ENCODE data around the gene ALG10. TPM values are rescaled to one million over a fixed set of nuclear protein-coding genes. Genes with fewer than 3 reads are reported as not detected.

The ALG10 gene
- total and polyA plus RNA-seq, 2 experiments from 2014 or later, result 1.4 to 7.7 TPM

DNA sequence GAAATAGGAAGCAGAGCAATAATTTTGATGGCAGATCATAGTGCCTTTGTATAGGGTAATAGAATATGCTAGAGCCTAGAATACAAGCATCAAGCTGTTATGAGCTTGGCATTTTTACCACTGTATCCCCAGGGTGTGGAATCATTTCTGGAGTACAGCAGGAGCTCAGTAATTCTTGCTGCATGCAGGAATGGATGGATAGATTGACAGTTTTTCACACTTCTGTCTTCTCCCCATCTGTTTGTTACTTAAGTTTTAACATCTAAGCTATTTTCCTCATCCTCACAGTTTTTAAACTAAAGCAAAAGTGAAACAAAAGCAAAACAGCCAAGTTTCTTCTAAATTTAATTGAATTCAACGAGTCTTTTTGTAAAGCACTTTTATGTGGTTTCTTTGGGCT is 32.6 kb downstream of the ALG10 start:
- DNase-seq (ENCODE audit: low read depth in 1 of 2, low spot score in 1 of 2), result no peak
- TF ChIP-seq, protein P1, sequence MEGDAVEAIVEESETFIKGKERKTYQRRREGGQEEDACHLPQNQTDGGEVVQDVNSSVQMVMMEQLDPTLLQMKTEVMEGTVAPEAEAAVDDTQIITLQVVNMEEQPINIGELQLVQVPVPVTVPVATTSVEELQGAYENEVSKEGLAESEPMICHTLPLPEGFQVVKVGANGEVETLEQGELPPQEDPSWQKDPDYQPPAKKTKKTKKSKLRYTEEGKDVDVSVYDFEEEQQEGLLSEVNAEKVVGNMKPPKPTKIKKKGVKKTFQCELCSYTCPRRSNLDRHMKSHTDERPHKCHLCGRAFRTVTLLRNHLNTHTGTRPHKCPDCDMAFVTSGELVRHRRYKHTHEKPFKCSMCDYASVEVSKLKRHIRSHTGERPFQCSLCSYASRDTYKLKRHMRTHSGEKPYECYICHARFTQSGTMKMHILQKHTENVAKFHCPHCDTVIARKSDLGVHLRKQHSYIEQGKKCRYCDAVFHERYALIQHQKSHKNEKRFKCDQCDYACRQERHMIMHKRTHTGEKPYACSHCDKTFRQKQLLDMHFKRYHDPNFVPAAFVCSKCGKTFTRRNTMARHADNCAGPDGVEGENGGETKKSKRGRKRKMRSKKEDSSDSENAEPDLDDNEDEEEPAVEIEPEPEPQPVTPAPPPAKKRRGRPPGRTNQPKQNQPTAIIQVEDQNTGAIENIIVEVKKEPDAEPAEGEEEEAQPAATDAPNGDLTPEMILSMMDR (IDR thresholded peaks at IDR 0.05; ENCODE audit: low read depth, low read length), result no peak
- Histone ChIP-seq H3K27me3 (no peaks in the 10 kb centered on the region), H3K9me3 (ENCODE audit: low read depth) (no peaks in the 10 kb centered on the region), H3K27ac (no peak overlapping the region), H3K4me1 (ENCODE audit: low read depth) (no peaks in the 10 kb centered on the region), H3K36me3 (no peaks in the 10 kb centered on the region), H3K4me3 (no peak overlapping the region)
